Keratinocyte (primary cell): ENCODE data around the gene MYT1. TPM values are rescaled to one million over a fixed set of nuclear protein-coding genes. Genes with fewer than 3 reads are reported as not detected.
"Not testable (repeated sequence)": the region's sequence is repeated elsewhere in the genome, so short reads cannot be mapped to it uniquely, and the experiment has no call there.

ENCODE experiments used
- DNase-seq: peaks from one replicate; pipeline ENCODE4 v3.0.0-alpha.2; 2011; ENCODE audit warnings: low read depth, missing footprints, low spot score
- FAIRE-seq: peaks from 2 replicates; lab custom pipeline; 2011; peaks lifted over from hg19 to GRCh38; lab: Jason Lieb, UNC
- H2AFZ ChIP-seq: 2 replicates; pipeline ENCODE4 v1.6.0; 2012; ENCODE audit warnings: low read length, control low read depth, inconsistent platforms; ENCODE audit not compliant: control insufficient read depth
- H3K27ac ChIP-seq: 2 replicates; pipeline ENCODE4 v1.5.1; 2011; ENCODE audit warnings: low read length; ENCODE audit not compliant: control insufficient read depth, insufficient read depth
- H3K27me3 ChIP-seq: 3 replicates; pipeline ENCODE4 v1.6.0; 2011; ENCODE audit warnings: low read length; ENCODE audit not compliant: control insufficient read depth, insufficient read depth; ENCODE audit errors: extremely low read depth
- H3K36me3 ChIP-seq, 2 experiments: 2 replicates in 1 of 2; 3 replicates in 1 of 2; pipeline ENCODE4 v1.5.1; 2011; ENCODE audit warnings: low read length in 2 of 2, mild to moderate bottlenecking in 1 of 2; ENCODE audit not compliant: control insufficient read depth in 2 of 2, insufficient read depth in 2 of 2; ENCODE audit errors: extremely low read depth in 1 of 2
- H3K4me1 ChIP-seq: 3 replicates; pipeline ENCODE4 v1.5.1; 2011; ENCODE audit warnings: low read length; ENCODE audit not compliant: control insufficient read depth, insufficient read depth; ENCODE audit errors: extremely low read depth
- H3K4me2 ChIP-seq: 3 replicates; pipeline ENCODE4 v1.6.0; 2011; ENCODE audit warnings: low read depth, low read length; ENCODE audit not compliant: control insufficient read depth, insufficient read depth; ENCODE audit errors: extremely low read depth
- H3K4me3 ChIP-seq, 3 experiments: fragments of 200-600 bp in 1 of 3; sonication (generic) in 1 of 3; 2 replicates in 2 of 3; 3 replicates in 1 of 3; pipeline ENCODE4 v1.5.1; 2011 to 2016; ENCODE audit warnings: low read length in 3 of 3, mild to moderate bottlenecking in 3 of 3, control low read depth in 2 of 3, inconsistent platforms in 1 of 3, low read depth in 1 of 3, mixed read lengths in 1 of 3, mixed run types in 1 of 3, moderate library complexity in 1 of 3; ENCODE audit not compliant: control insufficient read depth in 2 of 3, insufficient read depth in 2 of 3; ENCODE audit errors: extremely low read depth in 1 of 3
- H3K79me2 ChIP-seq: 2 replicates; pipeline ENCODE4 v1.6.0; 2012; ENCODE audit warnings: low read length; ENCODE audit not compliant: control insufficient read depth, insufficient read depth
- H3K9ac ChIP-seq: 3 replicates; pipeline ENCODE4 v1.6.0; 2011; ENCODE audit warnings: low read length; ENCODE audit not compliant: control insufficient read depth, insufficient read depth; ENCODE audit errors: extremely low read depth
- H3K9me1 ChIP-seq: 3 replicates; pipeline ENCODE4 v1.6.0; 2011; ENCODE audit warnings: low read length; ENCODE audit not compliant: control insufficient read depth, insufficient read depth; ENCODE audit errors: extremely low read depth
- H3K9me3 ChIP-seq: 2 replicates; pipeline ENCODE4 v1.5.1; 2012; ENCODE audit warnings: low read depth, low read length; ENCODE audit not compliant: control insufficient read depth
- H4K20me1 ChIP-seq: 3 replicates; pipeline ENCODE4 v1.6.0; 2011; ENCODE audit warnings: low read length; ENCODE audit not compliant: control insufficient read depth, insufficient read depth; ENCODE audit errors: extremely low read depth
- dilution Hi-C: fragments of 300-500 bp; cut with MboI; formaldehyde crosslinking; loops from one replicate; pipeline ENCODE4 v1.7.0; 2020; ENCODE audit warnings: low sequenced_read_pairs; ENCODE audit not compliant: extremely low pct_ligation_motif_present
- polyA plus RNA-seq, 5 experiments: library from polyadenylated mRNA; depleted of rRNA in 3 of 5; stranded (reverse) in 3 of 5; stranded (forward) in 1 of 5; unstranded in 1 of 5; fragments of >200 nt; gene quantifications; 1 replicate in 1 of 5; 2 replicates in 3 of 5; 3 replicates in 1 of 5; pipeline versions ENCODE4 v1.2.1 to v1.2.3, GENCODE V29; 2011 to 2012; ENCODE audit warnings: missing spikeins in 2 of 5, low read depth in 1 of 5, low replicate concordance in 1 of 5
- TF ChIP-seq, protein P1 (sequence below), 3 experiments: IDR thresholded peaks in 1 of 3; conservative IDR thresholded peaks in 1 of 3; optimal IDR thresholded peaks in 1 of 3; 2 replicates in 2 of 3; 3 replicates in 1 of 3; pipeline versions ENCODE3 to v1.5.1; 2011; ENCODE audit warnings: low read length in 3 of 3, mild to moderate bottlenecking in 3 of 3, moderate library complexity in 2 of 3, control low read depth in 1 of 3, inconsistent platforms in 1 of 3; ENCODE audit not compliant: insufficient read depth in 2 of 3; ENCODE audit errors: extremely low read depth in 1 of 3

The MYT1 gene
- polyA plus RNA-seq, 1 donor (not counting 4 experiments of a cell fraction or from before 2014, with no cell fraction given): not detected

DNA sequence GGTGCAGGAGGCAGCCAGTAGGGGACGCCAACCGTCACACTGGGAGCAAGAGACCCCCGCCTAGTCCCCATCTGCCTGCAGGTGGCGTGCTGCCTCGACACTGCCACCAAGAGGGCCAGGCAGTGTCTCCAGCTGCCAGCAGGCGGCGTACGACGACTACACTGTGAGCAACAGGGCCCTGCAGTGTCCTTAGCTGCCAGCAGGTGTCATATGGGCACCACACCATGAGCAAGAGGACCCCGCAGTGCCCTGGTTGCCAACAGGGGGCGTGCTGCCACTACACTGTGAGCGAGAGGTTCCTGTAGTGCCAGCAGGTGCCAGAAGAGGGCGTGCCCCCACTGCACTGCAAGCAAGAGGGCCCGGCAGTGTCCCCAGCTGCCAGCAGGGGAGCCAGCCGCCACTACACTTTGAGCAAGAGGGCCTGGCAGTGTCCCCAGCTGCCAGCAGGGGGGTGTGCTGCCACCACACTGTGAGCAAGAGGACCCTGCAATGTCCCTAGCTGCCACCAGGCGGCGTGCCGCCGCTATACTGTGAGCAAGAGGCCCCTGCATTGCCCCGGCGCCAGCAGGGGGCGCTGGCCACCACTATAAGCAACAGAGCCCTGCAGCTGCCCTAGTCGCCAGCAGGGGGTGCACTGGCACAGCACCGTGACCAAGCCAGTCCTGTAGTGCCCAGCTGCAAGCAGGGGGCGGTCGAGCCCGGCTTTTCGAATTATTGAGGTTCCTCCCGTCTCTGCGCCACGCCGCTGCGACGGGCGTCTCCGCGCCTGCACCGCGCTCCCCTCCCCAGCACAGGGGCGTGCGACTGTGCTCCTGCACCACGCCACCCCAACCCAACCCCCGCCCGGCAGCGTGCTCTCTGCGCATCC lies 121.6 kb downstream of the MYT1 start:
- H3K4me2 ChIP-seq, H3K79me2 ChIP-seq, dilution Hi-C loops, H3K27ac ChIP-seq, H3K4me1 ChIP-seq, DNase-seq, H4K20me1 ChIP-seq, H3K27me3 ChIP-seq, H3K4me3 ChIP-seq, FAIRE-seq, H3K9me1 ChIP-seq, H3K9ac ChIP-seq, H3K9me3 ChIP-seq, H3K36me3 ChIP-seq, H2AFZ ChIP-seq: not testable (repeated sequence)
- TF ChIP-seq, protein P1, sequence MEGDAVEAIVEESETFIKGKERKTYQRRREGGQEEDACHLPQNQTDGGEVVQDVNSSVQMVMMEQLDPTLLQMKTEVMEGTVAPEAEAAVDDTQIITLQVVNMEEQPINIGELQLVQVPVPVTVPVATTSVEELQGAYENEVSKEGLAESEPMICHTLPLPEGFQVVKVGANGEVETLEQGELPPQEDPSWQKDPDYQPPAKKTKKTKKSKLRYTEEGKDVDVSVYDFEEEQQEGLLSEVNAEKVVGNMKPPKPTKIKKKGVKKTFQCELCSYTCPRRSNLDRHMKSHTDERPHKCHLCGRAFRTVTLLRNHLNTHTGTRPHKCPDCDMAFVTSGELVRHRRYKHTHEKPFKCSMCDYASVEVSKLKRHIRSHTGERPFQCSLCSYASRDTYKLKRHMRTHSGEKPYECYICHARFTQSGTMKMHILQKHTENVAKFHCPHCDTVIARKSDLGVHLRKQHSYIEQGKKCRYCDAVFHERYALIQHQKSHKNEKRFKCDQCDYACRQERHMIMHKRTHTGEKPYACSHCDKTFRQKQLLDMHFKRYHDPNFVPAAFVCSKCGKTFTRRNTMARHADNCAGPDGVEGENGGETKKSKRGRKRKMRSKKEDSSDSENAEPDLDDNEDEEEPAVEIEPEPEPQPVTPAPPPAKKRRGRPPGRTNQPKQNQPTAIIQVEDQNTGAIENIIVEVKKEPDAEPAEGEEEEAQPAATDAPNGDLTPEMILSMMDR (optimal IDR thresholded peaks at IDR 0.05 in 1 of 3, IDR thresholded peaks at IDR 0.05 in 1 of 3, conservative IDR thresholded peaks at IDR 0.05 in 1 of 3; ENCODE audit: extremely low read depth in 1 of 3, insufficient read depth in 2 of 3, low read length in 3 of 3): peak in 2 of 3 experiments; percentile 55 to 83

DNA sequence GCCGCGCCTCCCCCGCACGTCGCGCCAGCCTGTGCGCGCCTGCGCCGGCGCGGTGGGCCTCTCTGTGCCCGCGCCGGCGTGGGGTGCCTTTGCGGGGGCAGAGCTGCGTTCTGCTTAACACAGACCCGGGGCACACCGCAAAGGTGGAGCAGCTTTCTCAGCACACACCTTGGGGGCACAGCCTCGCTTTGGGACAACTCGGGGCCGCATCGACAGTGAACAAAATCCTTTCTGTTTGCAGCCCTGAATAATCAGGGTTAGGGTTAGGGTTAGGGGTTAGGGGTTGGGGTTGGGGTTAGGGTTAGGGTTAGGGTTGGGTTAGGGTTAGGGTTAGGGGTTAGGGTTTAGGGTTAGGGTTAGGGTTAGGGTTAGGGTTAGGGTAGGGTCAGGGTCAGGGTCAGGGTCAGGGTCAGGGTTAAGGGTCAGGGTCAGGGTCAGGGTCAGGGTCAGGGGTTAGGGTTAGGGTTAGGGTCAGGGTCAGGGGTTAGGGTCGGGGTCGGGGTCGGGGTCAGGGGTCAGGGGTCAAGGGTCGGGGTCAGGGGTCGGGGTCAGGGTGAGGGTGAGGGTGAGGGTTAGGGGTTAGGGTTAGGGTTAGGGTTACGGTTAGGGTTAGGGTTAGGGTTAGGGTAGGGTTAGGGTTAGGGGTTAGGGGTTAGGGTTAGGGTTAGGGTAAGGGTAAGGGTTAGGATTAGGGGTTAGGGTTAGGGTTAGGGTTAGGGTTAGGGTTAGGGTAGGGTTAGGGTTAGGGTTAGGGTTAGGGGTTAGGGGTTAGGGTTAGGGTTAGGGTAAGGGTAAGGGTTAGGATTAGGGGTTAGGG lies 122.4 kb downstream of the MYT1 start:
- H3K9ac ChIP-seq, H3K9me1 ChIP-seq, H3K27ac ChIP-seq, H3K4me1 ChIP-seq, H3K9me3 ChIP-seq, DNase-seq, H2AFZ ChIP-seq, H3K4me3 ChIP-seq, H4K20me1 ChIP-seq, H3K4me2 ChIP-seq, H3K27me3 ChIP-seq, dilution Hi-C loops, H3K36me3 ChIP-seq, FAIRE-seq, H3K79me2 ChIP-seq: not testable (repeated sequence)

DNA sequence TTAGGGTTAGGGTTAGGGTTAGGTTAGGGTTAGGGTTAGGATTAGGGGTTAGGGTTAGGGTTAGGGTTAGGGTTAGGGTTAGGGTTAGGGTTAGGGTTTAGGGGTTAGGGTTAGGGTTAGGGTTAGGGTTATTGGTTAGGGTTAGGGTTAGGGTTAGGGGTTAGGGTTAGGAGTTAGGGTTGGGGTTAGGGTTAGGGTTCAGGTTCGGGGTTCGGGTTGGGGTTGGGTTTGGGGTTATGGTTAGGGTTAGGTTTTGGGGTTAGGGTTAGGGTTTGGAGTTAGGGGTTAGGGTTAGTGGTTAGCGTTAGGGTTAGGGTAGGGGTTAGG lies 123.0 kb downstream of the MYT1 start:
- H3K4me1 ChIP-seq, H3K9ac ChIP-seq, H3K9me3 ChIP-seq, dilution Hi-C loops, H3K9me1 ChIP-seq, H3K36me3 ChIP-seq, H3K4me2 ChIP-seq, DNase-seq, H2AFZ ChIP-seq, H4K20me1 ChIP-seq, H3K79me2 ChIP-seq, H3K27ac ChIP-seq, H3K27me3 ChIP-seq, H3K4me3 ChIP-seq, FAIRE-seq: not testable (repeated sequence)
